Superior temporal gyrus (tissue), 1 donor: Measurements from ENCODE around the gene PDLIM7.

Experiments
- DNase-seq: peaks from one replicate; pipeline ENCODE4 v3.0.0-alpha.2; 2016; ENCODE audit errors: extremely low spot score

The PDLIM7 gene

GRCh38 chr5:177507165-177507564, 9.8 kb upstream of the PDLIM7 start:
- no peak for DNase-seq

- DNase-seq = no peak
Measured at GRCh38 chr5:177505075-177505474, 7.7 kb upstream of the PDLIM7 start.

GRCh38 chr5:177504086-177505056, 7.0 kb upstream of the PDLIM7 start:
- no peak for DNase-seq

- DNase-seq = no peak
Measured at GRCh38 chr5:177503351-177504085, 6.1 kb upstream of the PDLIM7 start.

GRCh38 chr5:177502886-177503285, 5.5 kb upstream of the PDLIM7 start:
- no peak for DNase-seq

- DNase-seq = no peak
Measured at GRCh38 chr5:177501874-177502678, 4.7 kb upstream of the PDLIM7 start.

GRCh38 chr5:177500685-177501522, 3.5 kb upstream of the PDLIM7 start:
- peak; percentile 94 for DNase-seq

GRCh38 chr5:177499842-177500241, 2.4 kb upstream of the PDLIM7 start:
- no peak for DNase-seq

GRCh38 chr5:177498013-177498787, 796 bp upstream of the PDLIM7 start:
- DNase-seq = no peak

- no peak for DNase-seq
Measured at GRCh38 chr5:177496727-177497291, 595 bp downstream of the PDLIM7 start.

GRCh38 chr5:177496070-177496726, 1.2 kb downstream of the PDLIM7 start:
- no peak for DNase-seq

- no peak for DNase-seq
Measured at GRCh38 chr5:177495243-177496060, 2.0 kb downstream of the PDLIM7 start.

- DNase-seq = no peak
Measured at GRCh38 chr5:177494346-177495195, 2.8 kb downstream of the PDLIM7 start.

- no peak for DNase-seq
Measured at GRCh38 chr5:177493795-177494345, 3.5 kb downstream of the PDLIM7 start.

- DNase-seq = no peak
Measured at GRCh38 chr5:177492841-177493240, 4.6 kb downstream of the PDLIM7 start.

GRCh38 chr5:177491983-177492746, 5.2 kb downstream of the PDLIM7 start:
- no peak for DNase-seq
